Thyroid gland (tissue), 4 donors: ENCODE measurements around the gene SLC7A1. TPM values are rescaled to one million over a fixed set of nuclear protein-coding genes. Genes with fewer than 3 reads are reported as not detected.
A peak's percentile ranks its signal among the peaks of the same experiment; 100 is the strongest.

ENCODE experiments used
- DNase-seq, 2 donors: peaks; one replicate each; pipeline ENCODE4 v3.0.0-alpha.2; 2019
- H3K27ac ChIP-seq, 3 donors: fragments of 200-600 bp; sonication (generic); 1 replicate in 2 of 3; 2 replicates in 1 of 3; pipeline ENCODE4 v1.5.1; 2016 to 2019; ENCODE audit warnings: mild to moderate bottlenecking in 1 of 3, moderate library complexity in 1 of 3
- H3K27me3 ChIP-seq: fragments of 200-600 bp; sonication (generic); one replicate; pipeline ENCODE4 v1.5.1; 2019
- H3K36me3 ChIP-seq, 2 donors: fragments of 200-600 bp; sonication (generic); one replicate each; pipeline ENCODE4 v1.5.1; 2016 to 2019
- H3K4me1 ChIP-seq, 2 donors: fragments of 200-600 bp; sonication (generic); one replicate each; pipeline ENCODE4 v1.5.1; 2017 to 2019
- H3K4me3 ChIP-seq, 3 donors: fragments of 200-600 bp; sonication (generic); replicated peaks in 1 of 3; 1 replicate in 2 of 3; 2 replicates in 1 of 3; pipeline ENCODE4 v1.5.1; 2016; ENCODE audit warnings: mild to moderate bottlenecking in 1 of 3
- H3K9me3 ChIP-seq: fragments of 200-600 bp; sonication (generic); one replicate; pipeline ENCODE4 v1.5.1; 2017
- POLR2A ChIP-seq, 2 donors: fragments of 450-650 bp; IDR thresholded peaks; one replicate each; pipeline ENCODE4 v1.6.1; 2017; ENCODE audit warnings: antibody characterized with exemption in 2 of 2, mild to moderate bottlenecking in 2 of 2, moderate library complexity in 1 of 2
- WGBS, 2 donors: methylation state at CpG; one replicate each; pipeline ENCODE4 v1.1.5; 2017; 5-methylcytosine and 5-hydroxymethylcytosine counted together
- intact Hi-C: fragments of 100-400 bp; cut with DNase I; formaldehyde crosslinking; loops from one replicate; pipeline ENCODE4 v1.15.1; 2023
- total RNA-seq, 4 donors: library from RNA; depleted of rRNA; stranded (reverse); fragments of >200 nt; gene quantifications; one replicate each; pipeline ENCODE4 v1.2.3, GENCODE V29; 2016
- TF ChIP-seq, protein P1 (sequence below), 6 experiments: fragments of 200-600 bp in 3 of 6; fragments of 450-650 bp in 3 of 6; sonication (generic) in 3 of 6; IDR thresholded peaks; one replicate each; pipeline ENCODE4 v1.5.1; 2016 to 2019; ENCODE audit warnings: antibody characterized with exemption in 6 of 6, mild to moderate bottlenecking in 2 of 6, inconsistent platforms in 1 of 6, moderate library complexity in 1 of 6

SLC7A1 gene
- total RNA-seq, 4 donors from 2014 or later, result 12.9 to 31.2 (median 22.5) TPM

DNA sequence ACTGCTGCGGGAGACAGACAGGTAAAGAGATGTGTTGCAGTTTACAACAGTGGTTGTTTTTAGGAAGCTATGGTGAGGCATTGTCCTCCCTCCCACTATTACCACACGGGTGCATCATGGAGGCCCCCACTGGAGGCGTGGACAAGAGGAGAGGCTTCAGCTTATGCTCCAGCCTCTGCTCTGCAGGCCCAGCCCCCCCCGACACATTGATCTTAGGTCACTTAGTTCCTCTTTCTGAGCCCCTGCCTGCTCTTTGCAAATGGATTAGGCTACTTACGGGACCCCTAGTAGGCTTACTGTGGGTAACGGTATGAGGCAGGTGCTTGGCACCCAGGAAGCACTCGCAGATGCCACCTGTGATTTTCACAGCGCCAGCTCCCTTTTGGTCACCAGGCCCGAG is 123.9 kb downstream of the SLC7A1 start:
- no peaks in the 10 kb centered on the region for H3K36me3 ChIP-seq
- no peaks in the 10 kb centered on the region for H3K9me3 ChIP-seq
- no peak overlapping the region for H3K4me3 ChIP-seq
- intact Hi-C loops, result no loop called here
- no peaks in the 10 kb centered on the region for H3K4me1 ChIP-seq
- no peak for TF ChIP-seq POLR2A (IDR thresholded peaks at IDR 0.05)
- TF ChIP-seq, protein P1, sequence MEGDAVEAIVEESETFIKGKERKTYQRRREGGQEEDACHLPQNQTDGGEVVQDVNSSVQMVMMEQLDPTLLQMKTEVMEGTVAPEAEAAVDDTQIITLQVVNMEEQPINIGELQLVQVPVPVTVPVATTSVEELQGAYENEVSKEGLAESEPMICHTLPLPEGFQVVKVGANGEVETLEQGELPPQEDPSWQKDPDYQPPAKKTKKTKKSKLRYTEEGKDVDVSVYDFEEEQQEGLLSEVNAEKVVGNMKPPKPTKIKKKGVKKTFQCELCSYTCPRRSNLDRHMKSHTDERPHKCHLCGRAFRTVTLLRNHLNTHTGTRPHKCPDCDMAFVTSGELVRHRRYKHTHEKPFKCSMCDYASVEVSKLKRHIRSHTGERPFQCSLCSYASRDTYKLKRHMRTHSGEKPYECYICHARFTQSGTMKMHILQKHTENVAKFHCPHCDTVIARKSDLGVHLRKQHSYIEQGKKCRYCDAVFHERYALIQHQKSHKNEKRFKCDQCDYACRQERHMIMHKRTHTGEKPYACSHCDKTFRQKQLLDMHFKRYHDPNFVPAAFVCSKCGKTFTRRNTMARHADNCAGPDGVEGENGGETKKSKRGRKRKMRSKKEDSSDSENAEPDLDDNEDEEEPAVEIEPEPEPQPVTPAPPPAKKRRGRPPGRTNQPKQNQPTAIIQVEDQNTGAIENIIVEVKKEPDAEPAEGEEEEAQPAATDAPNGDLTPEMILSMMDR (IDR thresholded peaks at IDR 0.05), result no peak
- 86 to 89% methylated on average over 7 to 9 of the region's 9 CpGs for WGBS, 2 donors
- no peak for DNase-seq
- H3K27me3 ChIP-seq, result no peaks in the 10 kb centered on the region
- no peak overlapping the region for H3K27ac ChIP-seq

DNA sequence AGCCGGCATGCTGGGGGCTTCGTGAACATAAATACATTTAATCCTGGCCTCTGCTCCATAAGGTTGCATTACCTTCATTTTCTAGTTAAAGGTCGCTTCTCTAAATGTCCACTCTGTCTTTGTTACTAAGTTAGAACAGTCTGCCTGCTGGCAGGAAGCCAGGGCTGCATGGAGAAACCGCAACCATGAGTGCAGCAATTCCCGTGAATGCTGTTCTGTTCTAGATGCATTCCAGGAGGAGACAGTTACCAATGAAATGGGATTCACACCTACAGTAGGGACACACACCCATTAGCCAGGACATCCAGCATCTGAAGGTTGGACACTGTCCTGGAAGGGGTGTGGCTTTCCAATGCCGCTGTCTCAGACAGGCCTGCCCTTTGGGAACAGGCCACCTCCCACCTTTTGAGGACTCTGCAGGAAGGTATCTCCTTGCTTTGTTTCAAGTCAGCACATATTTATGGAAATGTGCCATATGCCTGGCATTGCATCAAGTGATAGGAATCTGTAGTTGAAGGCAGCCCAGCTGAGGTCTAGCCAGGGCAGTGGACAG is 129.7 kb downstream of the SLC7A1 start:
- Histone ChIP-seq H3K36me3 (no peaks in the 10 kb centered on the region), H3K9me3 (no peaks in the 10 kb centered on the region), H3K4me1 (peaks cover 0 to 7% of the 10 kb centered on the region in 2 donors), H3K27ac (no peak overlapping the region), H3K27me3 (no peaks in the 10 kb centered on the region), H3K4me3 (no peak overlapping the region)
- TF ChIP-seq, protein P1 (IDR thresholded peaks at IDR 0.05), result no peak
- no peak for TF ChIP-seq POLR2A (IDR thresholded peaks at IDR 0.05)
- WGBS, 2 donors, result 31% methylated on average over 5 to 6 of the region's 6 CpGs
- intact Hi-C loops, result no loop called here
- peak; percentile 52 to 53 for DNase-seq

DNA sequence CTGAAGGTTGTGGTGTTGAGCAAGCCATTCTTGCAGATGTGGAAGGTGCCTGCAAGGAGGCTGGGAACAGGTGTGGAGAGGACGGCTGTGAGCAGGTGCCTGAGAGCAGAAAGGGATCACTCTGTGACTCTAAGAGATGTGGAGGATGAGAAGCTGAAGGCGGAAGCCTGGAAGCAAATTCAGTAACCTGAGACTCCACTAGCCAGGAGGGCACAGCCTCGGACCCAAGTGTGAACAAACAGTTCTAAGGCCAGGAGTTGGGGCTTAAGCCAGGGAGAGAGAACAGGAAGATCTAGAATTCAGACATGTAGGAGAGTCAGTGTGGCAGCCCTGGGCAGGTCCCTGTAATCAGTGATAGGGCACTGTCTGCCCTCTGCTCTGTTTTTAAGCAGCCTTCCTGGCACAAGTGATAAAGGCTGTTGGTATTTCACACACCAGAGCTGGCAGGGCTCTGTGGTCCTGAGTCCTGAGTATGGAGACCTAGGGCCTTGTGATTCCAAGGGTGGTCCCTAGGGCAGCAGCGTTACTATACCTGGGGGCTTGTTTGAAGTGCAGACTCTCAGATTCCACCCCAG is 131.3 kb downstream of the SLC7A1 start:
- Histone ChIP-seq H3K27ac (no peak overlapping the region), H3K36me3 (no peaks in the 10 kb centered on the region), H3K4me3 (no peak overlapping the region), H3K9me3 (no peaks in the 10 kb centered on the region), H3K4me1 (peaks cover 0 to 7% of the 10 kb centered on the region in 2 donors), H3K27me3 (no peaks in the 10 kb centered on the region)
- TF ChIP-seq, protein P1 (IDR thresholded peaks at IDR 0.05), result no peak
- no peak for TF ChIP-seq POLR2A (IDR thresholded peaks at IDR 0.05)
- intact Hi-C loops, result no loop called here
- 80 to 88% methylated on average over 3 to 4 of the region's 4 CpGs for WGBS, 2 donors
- no peak for DNase-seq

DNA sequence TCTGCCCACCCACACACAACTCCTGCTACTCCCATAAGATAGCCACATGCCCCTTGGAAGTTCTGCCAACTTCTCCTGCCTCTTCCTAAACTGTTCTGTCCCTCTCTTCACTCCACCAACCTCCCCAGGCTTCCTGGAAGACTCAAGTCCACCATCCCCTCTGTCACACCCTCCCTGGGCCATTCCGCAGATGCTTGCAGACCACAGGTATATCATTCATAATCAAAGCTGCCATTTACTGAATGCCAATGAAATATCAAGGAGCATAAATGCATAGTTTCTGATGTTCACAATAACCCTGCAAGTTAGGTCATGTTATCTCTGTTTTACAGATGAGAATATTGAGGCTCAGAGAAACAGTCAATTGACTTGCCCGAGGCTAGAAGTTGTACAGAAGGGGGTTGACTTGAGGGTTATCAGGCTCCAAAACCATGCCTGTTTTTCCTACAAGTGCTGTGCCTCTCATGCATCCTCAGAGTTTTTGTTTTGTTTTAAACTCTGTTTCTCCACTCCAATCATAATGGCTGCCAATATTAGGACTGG is 135.6 kb downstream of the SLC7A1 start:
- TF ChIP-seq, protein P1 (IDR thresholded peaks at IDR 0.05), result no peak
- TF ChIP-seq POLR2A (IDR thresholded peaks at IDR 0.05), result no peak
- no peaks in the 10 kb centered on the region for H3K9me3 ChIP-seq
- no peak for DNase-seq
- no peaks in the 10 kb centered on the region for H3K27me3 ChIP-seq
- intact Hi-C loops, result no loop called here
- no peak overlapping the region for H3K4me3 ChIP-seq
- H3K27ac ChIP-seq, result no peak overlapping the region
- 88 to 92% methylated on average over 2 of the region's 2 CpGs for WGBS, 2 donors
- H3K36me3 ChIP-seq, result no peaks in the 10 kb centered on the region
- H3K4me1 ChIP-seq, result no peaks in the 10 kb centered on the region
